T follicular helper cell (primary cell): Measurements from ENCODE around the gene CNIH1.
"Not testable (repeated sequence)": the region's sequence is repeated elsewhere in the genome, so short reads cannot be mapped to it uniquely, and the experiment has no call there.

Source experiments
- DNase-seq: peaks from one replicate; pipeline ENCODE4 v3.0.0-alpha.2; 2020; ENCODE audit warnings: low read depth

Gene CNIH1

DNA sequence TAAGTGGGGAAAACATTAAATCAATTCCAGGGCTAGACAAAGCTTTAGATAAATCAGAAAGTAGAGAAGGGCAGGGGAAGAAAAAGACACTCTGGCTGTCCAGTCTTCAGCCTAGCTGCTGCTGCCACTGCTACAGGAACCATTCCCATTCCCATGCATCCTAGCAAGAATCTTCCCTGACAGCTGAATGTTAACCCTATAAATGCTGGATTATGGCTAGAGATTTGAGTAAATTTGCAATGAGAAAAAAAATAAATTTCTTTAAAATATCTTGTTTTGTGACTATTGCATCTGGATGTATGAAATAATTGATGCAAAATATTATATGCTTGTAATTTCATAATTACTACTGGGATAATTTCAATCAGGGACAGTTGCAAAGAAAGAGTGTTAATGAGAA is 59.4 kb downstream of the CNIH1 start:
- no peak for DNase-seq

GRCh38 chr14:54380558-54380957 is 60.6 kb downstream of the CNIH1 start:
- DNase-seq: not testable (repeated sequence)

DNA sequence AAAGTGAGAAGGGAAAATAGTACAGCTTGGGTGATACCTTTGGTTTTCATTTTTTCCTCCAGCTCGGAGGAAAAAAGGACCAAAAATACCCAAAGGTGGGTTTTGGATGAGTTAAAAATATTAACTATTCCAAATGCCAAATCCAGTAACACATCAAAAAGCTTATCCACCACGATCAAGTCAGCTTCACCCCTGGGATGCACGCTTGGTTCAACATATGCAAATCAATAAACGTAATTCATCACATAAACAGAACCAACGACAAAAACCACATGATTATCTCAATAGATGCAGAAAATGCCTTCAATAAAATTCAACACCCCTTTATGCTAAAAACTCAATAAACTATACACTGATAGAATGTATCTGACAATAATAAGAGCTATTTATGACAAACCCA is 62.3 kb downstream of the CNIH1 start:
- not testable (repeated sequence) for DNase-seq

DNA sequence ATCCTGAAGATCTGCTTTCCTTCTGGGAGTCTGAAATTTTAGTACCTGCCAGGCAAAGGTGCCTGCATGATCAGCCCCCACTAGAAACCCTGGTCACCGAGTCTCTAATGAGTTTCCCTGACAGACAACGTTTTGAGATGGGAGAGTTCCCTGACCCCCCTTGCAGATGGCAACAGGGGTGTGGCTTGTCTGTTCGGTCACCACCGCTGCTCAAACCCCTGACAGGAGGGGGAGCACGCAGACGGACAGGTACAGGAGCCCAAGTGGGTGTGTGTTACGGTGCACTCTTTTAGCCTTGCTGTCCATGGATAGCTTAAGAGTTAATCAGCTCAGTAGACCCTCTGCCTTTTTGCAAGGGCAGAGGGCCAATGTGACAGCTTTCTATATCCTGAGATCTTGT is 63.7 kb downstream of the CNIH1 start:
- no peak for DNase-seq

- DNase-seq: no peak
Measured at GRCh38 chr14:54374117-54374884, 66.9 kb downstream of the CNIH1 start.
